ENCODE data around the gene CRYGB.

DNA sequence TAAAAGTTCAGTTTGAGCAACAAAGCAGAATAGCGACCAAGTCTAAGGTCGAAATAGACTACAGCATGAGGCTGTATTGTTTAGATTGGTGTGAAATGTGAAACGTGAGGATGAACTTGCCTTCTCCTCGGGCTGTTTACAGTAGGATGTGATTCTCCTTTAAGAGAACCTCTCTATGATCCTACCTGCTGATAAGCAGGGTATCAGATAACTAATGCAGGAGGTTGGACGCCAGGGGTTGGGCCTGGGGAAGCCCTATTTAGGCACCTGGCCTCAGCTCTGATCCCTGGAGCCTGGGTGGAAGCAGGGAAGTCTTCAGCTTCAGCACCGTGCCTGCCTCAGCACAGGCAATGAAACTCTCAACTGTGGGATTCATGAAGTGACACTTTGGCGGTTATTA is 33.0 kb downstream of the CRYGB start:
- TF ChIP-seq, protein P1, sequence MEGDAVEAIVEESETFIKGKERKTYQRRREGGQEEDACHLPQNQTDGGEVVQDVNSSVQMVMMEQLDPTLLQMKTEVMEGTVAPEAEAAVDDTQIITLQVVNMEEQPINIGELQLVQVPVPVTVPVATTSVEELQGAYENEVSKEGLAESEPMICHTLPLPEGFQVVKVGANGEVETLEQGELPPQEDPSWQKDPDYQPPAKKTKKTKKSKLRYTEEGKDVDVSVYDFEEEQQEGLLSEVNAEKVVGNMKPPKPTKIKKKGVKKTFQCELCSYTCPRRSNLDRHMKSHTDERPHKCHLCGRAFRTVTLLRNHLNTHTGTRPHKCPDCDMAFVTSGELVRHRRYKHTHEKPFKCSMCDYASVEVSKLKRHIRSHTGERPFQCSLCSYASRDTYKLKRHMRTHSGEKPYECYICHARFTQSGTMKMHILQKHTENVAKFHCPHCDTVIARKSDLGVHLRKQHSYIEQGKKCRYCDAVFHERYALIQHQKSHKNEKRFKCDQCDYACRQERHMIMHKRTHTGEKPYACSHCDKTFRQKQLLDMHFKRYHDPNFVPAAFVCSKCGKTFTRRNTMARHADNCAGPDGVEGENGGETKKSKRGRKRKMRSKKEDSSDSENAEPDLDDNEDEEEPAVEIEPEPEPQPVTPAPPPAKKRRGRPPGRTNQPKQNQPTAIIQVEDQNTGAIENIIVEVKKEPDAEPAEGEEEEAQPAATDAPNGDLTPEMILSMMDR (IDR thresholded peaks at IDR 0.05) = no peak
- TF ChIP-seq POLR2AphosphoS5 (IDR thresholded peaks at IDR 0.05) (no peak), POLR2A (IDR thresholded peaks at IDR 0.05) (no peak)
